Bronchial epithelial cell (primary cell): ENCODE data around the gene ACKR1. TPM values are rescaled to one million over a fixed set of nuclear protein-coding genes. Genes with fewer than 3 reads are reported as not detected.

ENCODE experiments used
- DNase-seq: peaks from one replicate; pipeline ENCODE4 v3.0.0-alpha.2; 2010; ENCODE audit warnings: low read depth
- FAIRE-seq: peaks from 2 replicates; lab custom pipeline; 2011; peaks lifted over from hg19 to GRCh38; lab: Jason Lieb, UNC
- H3K27me3 ChIP-seq: 2 replicates; pipeline ENCODE4 v1.5.1; 2011; ENCODE audit warnings: low read length; ENCODE audit not compliant: control insufficient read depth, insufficient read depth
- H3K36me3 ChIP-seq: 2 replicates; pipeline ENCODE4 v1.5.1; 2011; ENCODE audit warnings: low read length; ENCODE audit not compliant: control insufficient read depth, insufficient read depth
- H3K4me3 ChIP-seq: 2 replicates; pipeline ENCODE4 v1.5.1; 2011; ENCODE audit warnings: mild to moderate bottlenecking, low read depth, low read length, control low read depth
- CTCF ChIP-seq: IDR thresholded peaks from 2 replicates; pipeline ENCODE4 v1.5.1; 2011; ENCODE audit warnings: mild to moderate bottlenecking, moderate library complexity, low read length, control low read depth, inconsistent platforms; ENCODE audit not compliant: insufficient read depth, severe bottlenecking
- total RNA-seq: library from RNA; depleted of rRNA; stranded (reverse); fragments of >200 nt; gene quantifications from 2 replicates; pipeline ENCODE4 v1.2.1, GENCODE V29; 2014

The ACKR1 gene
- total RNA-seq, 1 donor from 2014 or later = not detected

DNA sequence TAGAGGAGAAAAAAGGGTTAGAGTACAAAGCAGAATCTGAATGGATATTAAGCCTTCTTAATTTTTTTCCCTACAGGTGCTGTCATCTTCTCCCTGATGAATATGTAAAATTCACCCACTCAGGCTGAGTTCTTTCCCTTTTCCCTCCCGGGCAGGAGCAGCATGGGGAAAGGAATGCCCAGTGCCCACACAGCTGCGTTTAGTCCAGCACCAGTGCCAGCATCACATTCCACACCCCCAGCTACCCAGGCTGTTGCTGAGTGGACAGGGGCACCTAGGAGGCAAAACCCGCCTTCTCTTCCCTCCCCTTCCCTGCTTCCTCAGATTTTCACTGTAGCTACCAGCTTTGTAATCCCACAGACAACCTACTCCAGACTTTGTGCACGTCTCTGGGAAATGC, 36.6 kb upstream of the ACKR1 start:
- Histone ChIP-seq H3K27me3 (peaks cover 18% of the 10 kb centered on the region), H3K4me3 (no peak overlapping the region), H3K36me3 (no peaks in the 10 kb centered on the region)
- TF ChIP-seq CTCF = no peak
- no peak for FAIRE-seq
- DNase-seq = no peak

DNA sequence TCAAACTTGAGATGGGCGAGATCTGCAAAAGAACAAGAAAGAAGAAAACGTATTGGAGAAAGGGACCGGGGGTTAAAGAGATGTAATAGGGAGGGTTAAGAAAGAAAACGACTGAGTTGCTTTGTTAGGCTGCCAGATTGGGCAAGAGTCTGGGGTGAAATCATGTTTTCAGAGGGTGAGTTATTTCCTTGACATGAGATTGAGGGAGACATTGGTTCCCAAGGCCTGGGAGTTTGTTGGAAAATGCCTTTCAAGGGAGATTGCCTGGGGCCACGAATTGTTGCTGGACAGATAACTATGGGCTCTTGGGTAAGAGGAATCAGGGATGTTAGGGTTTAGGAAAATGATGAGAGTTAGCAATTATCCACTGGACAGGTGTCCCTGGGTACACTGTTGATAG, 34.0 kb upstream of the ACKR1 start:
- TF ChIP-seq CTCF = no peak
- peaks cover 24% of the 10 kb centered on the region for H3K27me3 ChIP-seq
- H3K36me3 ChIP-seq = no peaks in the 10 kb centered on the region
- DNase-seq = peak; percentile 50
- no peak for FAIRE-seq
- H3K4me3 ChIP-seq = no peak overlapping the region

DNA sequence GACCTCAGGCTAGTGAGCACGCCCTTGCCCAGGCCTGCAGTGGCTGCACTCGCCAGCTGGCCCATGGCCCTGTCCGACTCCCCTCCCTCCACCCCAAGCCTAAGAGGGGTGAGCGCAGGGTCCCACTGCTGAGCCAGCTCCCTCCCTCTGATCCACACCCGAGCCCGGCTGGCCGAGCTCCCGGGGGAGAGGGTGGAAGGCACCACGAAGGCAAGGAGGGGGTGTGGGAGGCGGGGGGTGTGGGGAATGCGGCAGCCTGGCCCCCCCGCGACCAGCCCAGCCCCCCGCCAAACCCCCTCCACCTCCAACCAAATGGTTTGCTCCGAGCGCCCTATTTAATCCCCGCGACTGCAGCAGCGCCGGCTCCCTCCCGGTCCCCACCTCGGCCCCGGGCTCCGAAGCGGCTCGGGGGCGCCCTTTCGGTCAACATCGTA, 33.4 kb upstream of the ACKR1 start, which contains the start of gene CADM3:
Gene CADM3, plus strand, starts transcription at position 362 of the 434 bp plus-strand sequence. CDS start 151 bp downstream, outside the sequence.
- no peaks in the 10 kb centered on the region for H3K36me3 ChIP-seq
- DNase-seq (no peak), FAIRE-seq (no peak)
- no peak within 1 kb of the TSS for H3K4me3 ChIP-seq
- TF ChIP-seq CTCF = no peak
- peaks cover 24% of the 10 kb centered on the region for H3K27me3 ChIP-seq

DNA sequence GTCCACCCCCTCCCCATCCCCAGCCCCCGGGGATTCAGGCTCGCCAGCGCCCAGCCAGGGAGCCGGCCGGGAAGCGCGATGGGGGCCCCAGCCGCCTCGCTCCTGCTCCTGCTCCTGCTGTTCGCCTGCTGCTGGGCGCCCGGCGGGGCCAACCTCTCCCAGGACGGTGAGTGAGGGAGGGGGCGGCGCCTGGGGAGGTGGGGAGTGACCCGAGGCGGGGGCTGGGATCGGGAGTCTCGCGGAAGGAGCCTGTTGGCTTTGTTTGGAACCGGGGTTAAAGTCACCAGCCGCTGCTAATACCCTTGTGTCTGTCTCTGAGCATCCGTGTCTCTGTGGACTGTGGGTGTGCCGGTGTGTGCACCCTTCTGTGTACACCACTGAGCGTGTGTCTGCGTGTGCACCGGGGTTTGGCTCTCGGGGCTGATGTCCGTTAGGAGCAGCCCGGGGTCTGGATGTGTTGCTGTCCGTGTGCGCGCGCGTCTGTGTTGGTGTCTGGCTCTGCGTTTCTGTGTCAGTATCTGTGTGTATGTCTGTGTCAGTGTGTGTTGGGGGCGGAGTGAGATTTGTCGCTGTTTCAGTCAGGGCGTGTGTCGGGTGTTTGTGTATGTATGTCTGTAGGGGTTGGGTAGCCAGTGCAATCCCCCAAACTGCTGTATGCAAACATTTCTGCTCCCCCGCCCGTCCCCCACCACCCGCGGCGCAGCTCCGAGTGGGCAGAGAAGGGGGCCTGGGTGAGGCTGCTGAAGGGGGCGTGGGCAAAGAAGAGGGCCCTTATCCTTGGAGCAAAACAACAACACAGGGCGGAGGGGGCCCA, 32.8 kb upstream of the ACKR1 start:
- FAIRE-seq = peak; percentile 13
- H3K4me3 ChIP-seq = no peak overlapping the region
- TF ChIP-seq CTCF = no peak
- DNase-seq = no peak
- H3K36me3 ChIP-seq = no peaks in the 10 kb centered on the region
- peaks cover 22% of the 10 kb centered on the region for H3K27me3 ChIP-seq

DNA sequence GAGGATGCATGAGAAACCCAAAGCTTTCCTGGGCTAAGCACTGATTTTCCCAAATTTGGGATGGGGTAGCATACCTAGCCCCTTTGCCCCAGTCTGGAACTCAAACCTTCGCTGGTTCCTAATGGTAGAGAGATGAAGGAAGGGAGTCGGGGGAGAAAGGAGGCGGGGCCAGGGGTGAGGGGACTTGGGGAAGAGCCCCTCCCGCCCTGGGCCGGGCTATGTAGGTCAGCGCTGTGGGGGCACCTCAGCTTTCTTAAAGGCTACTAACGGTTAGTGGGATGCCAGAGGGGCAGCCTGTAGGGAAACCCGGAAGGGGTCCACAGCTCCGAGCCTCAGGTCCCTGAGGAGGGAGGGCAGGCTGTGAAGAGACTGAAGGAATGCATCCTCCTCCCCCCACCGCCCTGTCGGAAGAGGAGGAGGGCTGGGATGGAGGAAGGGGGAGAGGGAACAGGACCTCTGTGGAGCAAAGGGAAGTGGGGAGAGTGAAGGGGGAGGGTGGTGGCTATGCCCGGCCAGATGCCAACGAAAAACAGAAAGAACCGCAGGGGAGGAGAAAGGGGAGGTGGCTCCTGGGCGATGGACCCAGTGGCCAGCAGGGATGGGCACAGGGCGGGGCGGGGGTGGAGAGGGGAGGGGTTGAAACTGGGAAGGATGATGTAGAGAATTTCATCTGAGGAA, 31.9 kb upstream of the ACKR1 start:
- peaks cover 22% of the 10 kb centered on the region for H3K27me3 ChIP-seq
- no peak for TF ChIP-seq CTCF
- no peaks in the 10 kb centered on the region for H3K36me3 ChIP-seq
- FAIRE-seq = no peak
- no peak overlapping the region for H3K4me3 ChIP-seq
- DNase-seq = no peak
